A549 (cell line): Measurements from ENCODE around the gene MYO1H. TPM values are rescaled to one million over a fixed set of nuclear protein-coding genes. Genes with fewer than 3 reads are reported as not detected.

Experiments
- ATAC-seq, 2 experiments: fragments of 200-7000 bp in 1 of 2; fragments of >200 bp in 1 of 2; cut with Nextera tagmentation in 1 of 2; cut with Tn5 transposase in 1 of 2; 3 replicates each; pipeline versions ENCODE4 v1.8.0 to v1.9.1; 2018 to 2020; ENCODE audit warnings: mild to moderate bottlenecking in 1 of 2, moderate library complexity in 1 of 2
- CTCF ChIA-PET: fragments of 300-600 bp; sonication (Branson Sonifier 250); formaldehyde crosslinking; extraction: SDS; loops from one replicate; lab custom pipeline; 2021; ENCODE audit warnings: antibody characterized with exemption, inconsistent platforms; lab: Yijun Ruan, JAX
- POLR2A ChIA-PET: fragments of 350-600 bp; formaldehyde crosslinking; extraction: SDS; loops from one replicate; lab custom pipeline; 2021; ENCODE audit warnings: antibody characterized with exemption, inconsistent platforms; lab: Yijun Ruan, JAX
- DNase-seq, 2 experiments: peaks; one replicate each; pipeline versions ENCODE4 v3.0.0 to v3.0.0-alpha.2; 2011 to 2016; ENCODE audit warnings: low read depth in 1 of 2, low spot score in 1 of 2
- FAIRE-seq: peaks from 2 replicates; lab custom pipeline; 2011; peaks lifted over from hg19 to GRCh38; lab: Jason Lieb, UNC
- H3K27ac ChIP-seq, 2 experiments: fragments of >200 bp; sonication (Bioruptor Twin); formaldehyde crosslinking; 3 replicates each; pipeline ENCODE4 v1.5.1; 2016 to 2017
- H3K4me1 ChIP-seq: fragments of >200 bp; sonication (Bioruptor Twin); formaldehyde crosslinking; 3 replicates; pipeline ENCODE4 v1.6.1; 2016
- H3K4me2 ChIP-seq: fragments of >200 bp; sonication (Bioruptor Twin); formaldehyde crosslinking; 3 replicates; pipeline ENCODE4 v1.6.1; 2016
- H3K4me3 ChIP-seq: fragments of >200 bp; sonication (Bioruptor Twin); formaldehyde crosslinking; 3 replicates; pipeline ENCODE4 v1.5.1; 2016
- H3K9me3 ChIP-seq: fragments of >200 bp; sonication (Bioruptor Twin); formaldehyde crosslinking; 3 replicates; pipeline ENCODE4 v1.6.1; 2016
- BCL3 ChIP-seq: fragments of >200 bp; sonication (Bioruptor Twin); formaldehyde crosslinking; IDR thresholded peaks from 3 replicates; pipeline ENCODE4 v1.6.1; 2016
- CBX2 ChIP-seq: fragments of 200-600 bp; sonication (generic); IDR thresholded peaks from 2 replicates; pipeline ENCODE4 v1.6.1; 2016; ENCODE audit warnings: low read depth, mild to moderate bottlenecking, borderline replicate concordance
- CTCF ChIP-seq: fragments of >200 bp; sonication (Bioruptor Twin); formaldehyde crosslinking; IDR thresholded peaks from 3 replicates; pipeline ENCODE4 v1.5.1; 2016
- E2F6 ChIP-seq: IDR thresholded peaks from 2 replicates; pipeline ENCODE4 v1.6.1; 2012; ENCODE audit warnings: low read depth, borderline replicate concordance
- EHMT2 ChIP-seq: fragments of 200-600 bp; sonication (generic); IDR thresholded peaks from 2 replicates; pipeline ENCODE4 v1.6.1; 2016; ENCODE audit warnings: antibody characterized with exemption, low read depth, mild to moderate bottlenecking, moderate library complexity
- EP300 ChIP-seq, 2 experiments: fragments of >200 bp; sonication (Bioruptor Twin); formaldehyde crosslinking; IDR thresholded peaks; 2 replicates in 1 of 2; 3 replicates in 1 of 2; pipeline ENCODE4 v1.6.1; 2016 to 2017
- ESRRA ChIP-seq: fragments of 150-350 bp; IDR thresholded peaks from 2 replicates; pipeline ENCODE4 v1.6.1; 2014; ENCODE audit warnings: mild to moderate bottlenecking, low read length, borderline replicate concordance
- FOSB ChIP-seq: fragments of 250-450 bp; sonication (Bioruptor Pico); IDR thresholded peaks from 2 replicates; pipeline ENCODE4 v1.5.0; 2020; ENCODE audit warnings: mild to moderate bottlenecking, moderate library complexity
- HDAC2 ChIP-seq: fragments of 200-600 bp; sonication (generic); IDR thresholded peaks from 2 replicates; pipeline ENCODE4 v1.6.1; 2016
- HEYL ChIP-seq: fragments of 250-450 bp; sonication (Bioruptor Pico); IDR thresholded peaks from 2 replicates; pipeline ENCODE4 v1.8.0; 2021; ENCODE audit warnings: mild to moderate bottlenecking, moderate library complexity
- HOXB13 ChIP-seq: fragments of 250-450 bp; sonication (Bioruptor Pico); IDR thresholded peaks from 2 replicates; pipeline ENCODE4 v1.5.0; 2020; ENCODE audit warnings: low read depth, mild to moderate bottlenecking, moderate library complexity
- JUN ChIP-seq, 2 experiments: fragments of >200 bp; sonication (Bioruptor Twin); formaldehyde crosslinking; IDR thresholded peaks; 2 replicates in 1 of 2; 3 replicates in 1 of 2; pipeline ENCODE4 v1.6.1; 2016 to 2017
- KDM5A ChIP-seq: fragments of 200-600 bp; sonication (generic); IDR thresholded peaks from 2 replicates; pipeline ENCODE4 v1.6.1; 2016; ENCODE audit warnings: antibody characterized with exemption, mild to moderate bottlenecking
- NPAS2 ChIP-seq: fragments of 250-450 bp; sonication (Bioruptor Pico); IDR thresholded peaks from 2 replicates; pipeline ENCODE4 v1.8.0; 2022; ENCODE audit warnings: mild to moderate bottlenecking, moderate library complexity, borderline replicate concordance
- PBX3 ChIP-seq: IDR thresholded peaks from 2 replicates; pipeline ENCODE4 v1.6.1; 2012
- POLR2AphosphoS2 ChIP-seq: conservative IDR thresholded peaks from 2 replicates; pipeline ENCODE4 v1.6.1; 2012; ENCODE audit warnings: low read length, improper control_type of control experiment, inconsistent platforms
- RARB ChIP-seq: fragments of 250-450 bp; sonication (Bioruptor Pico); IDR thresholded peaks from 2 replicates; pipeline ENCODE4 v1.8.0; 2021; ENCODE audit warnings: mild to moderate bottlenecking, moderate library complexity
- RNF2 ChIP-seq: fragments of 200-600 bp; sonication (generic); IDR thresholded peaks from 2 replicates; pipeline ENCODE4 v1.6.1; 2016; ENCODE audit warnings: low read depth, mild to moderate bottlenecking, antibody characterized with exemption, moderate library complexity, borderline replicate concordance
- SMC3 ChIP-seq: fragments of >200 bp; sonication (Bioruptor Twin); formaldehyde crosslinking; IDR thresholded peaks from 3 replicates; pipeline ENCODE4 v1.6.1; 2018; ENCODE audit warnings: inconsistent platforms
- ZC3H11A ChIP-seq: fragments of 450-650 bp; IDR thresholded peaks from 2 replicates; pipeline ENCODE4 v1.6.1; 2014; ENCODE audit warnings: antibody characterized with exemption, mild to moderate bottlenecking
- ZFP36 ChIP-seq: fragments of 450-650 bp; IDR thresholded peaks from 2 replicates; pipeline ENCODE4 v1.6.1; 2014; ENCODE audit warnings: borderline replicate concordance; ENCODE audit not compliant: partially characterized antibody
- ZSCAN20 ChIP-seq: fragments of 250-450 bp; sonication (Bioruptor Pico); IDR thresholded peaks from 2 replicates; pipeline ENCODE4 v1.8.0; 2022; ENCODE audit warnings: mild to moderate bottlenecking, moderate library complexity
- WGBS: methylation state at CpG from one replicate; pipeline ENCODE4 v1.1.6; 2017; ENCODE audit errors: missing lambda C conversion rate; 5-methylcytosine and 5-hydroxymethylcytosine counted together
- polyA plus RNA-seq, 4 experiments: library from polyadenylated mRNA; depleted of rRNA in 3 of 4; stranded (reverse); fragments of >200 nt; fragmentation: RNase III in 1 of 4; extraction: RNeasy Plus Mini Kit Qiagen cat#74134 plus additional on column Dnase treatment in 1 of 4; gene quantifications; 2 replicates in 3 of 4; 3 replicates in 1 of 4; pipeline ENCODE4 v1.2.3, GENCODE V29; 2011 to 2017

Gene MYO1H
- polyA plus RNA-seq, 2 of the 4 experiments (the other 2 are of a cell fraction), result not detected

GRCh38 chr12:109433618-109434017, 85.9 kb downstream of the MYO1H start:
- H3K4me1 ChIP-seq, result 0 out of 3 replicates have a peak, but pooled peaks cover 3% of the 10 kb centered on the region
- FAIRE-seq, result no peak
- DNase-seq, result peak in 1 of 2 experiments; percentile 43
- TF ChIP-seq NPAS2 (CRISPR knock-in tag), result no peak
- TF ChIP-seq RARB (CRISPR knock-in tag), result no peak
- TF ChIP-seq ESRRA, result no peak
- TF ChIP-seq HDAC2, result no peak
- no peak for TF ChIP-seq FOSB (CRISPR knock-in tag)
- no peak for TF ChIP-seq EHMT2
- ChIA-PET CTCF (interaction anchor here (0.7 to 3.1 kb wide), 28 partner anchors 8 to 342 kb away, joined by 3 to 24 read pairs (median 4); no protein-coding TSS in a partner anchor), POLR2A (no interaction called here)
- H3K9me3 ChIP-seq, result no peaks in the 10 kb centered on the region
- WGBS, result 61% methylated on average over 4 of the region's 4 CpGs
- no peak overlapping the region for H3K4me3 ChIP-seq
- H3K4me2 ChIP-seq, result no peak overlapping the region
- peak; percentile 68 to 88; a peak in 3 of 6 replicates for ATAC-seq
- H3K27ac ChIP-seq, result no peak overlapping the region

- no peak overlapping the region for H3K27ac ChIP-seq
- ChIA-PET POLR2A (no interaction called here), CTCF (interaction anchor here (1.4 to 3.1 kb wide), 5 partner anchors 9 to 411 kb away, joined by 3 to 12 read pairs (median 5); no protein-coding TSS in a partner anchor)
- H3K9me3 ChIP-seq, result no peaks in the 10 kb centered on the region
- 78% methylated on average over 7 of the region's 7 CpGs for WGBS
- DNase-seq (no peak), ATAC-seq (no peak), FAIRE-seq (no peak)
- TF ChIP-seq CBX2, result no peak
- no peak for TF ChIP-seq E2F6
- TF ChIP-seq ZFP36, result no peak
- TF ChIP-seq RNF2, result no peak
- TF ChIP-seq NPAS2 (CRISPR knock-in tag), result no peak
- TF ChIP-seq POLR2AphosphoS2, result no peak
- no peak for TF ChIP-seq HEYL (CRISPR knock-in tag)
- TF ChIP-seq JUN (IDR thresholded peaks at IDR 0.05), result no peak
- no peak for TF ChIP-seq KDM5A
- TF ChIP-seq CTCF, result no peak
- TF ChIP-seq ZSCAN20 (CRISPR knock-in tag), result no peak
- TF ChIP-seq SMC3, result no peak
- TF ChIP-seq HDAC2, result no peak
- TF ChIP-seq EP300 (IDR thresholded peaks at IDR 0.05), result no peak
- TF ChIP-seq PBX3, result no peak
- no peak for TF ChIP-seq BCL3
- TF ChIP-seq HOXB13, result no peak
- TF ChIP-seq ZC3H11A, result no peak
- H3K4me3 ChIP-seq, result no peak overlapping the region
- 0 out of 3 replicates have a peak, but pooled peaks cover 3% of the 10 kb centered on the region for H3K4me1 ChIP-seq
- no peak overlapping the region for H3K4me2 ChIP-seq
Measured at GRCh38 chr12:109434582-109434981, 86.9 kb downstream of the MYO1H start.
